Colonic mucosa (tissue), 4 donors: Measurements from ENCODE around the gene PDE6A. TPM values are rescaled to one million over a fixed set of nuclear protein-coding genes. Genes with fewer than 3 reads are reported as not detected.

Experiments used
- DNase-seq: peaks from one replicate; pipeline ENCODE4 v3.0.0-alpha.2; 2020
- H3K27ac ChIP-seq: fragments of 200-600 bp; one replicate; pipeline ENCODE4 v1.8.0; 2021
- H3K27me3 ChIP-seq: fragments of 200-600 bp; one replicate; pipeline ENCODE4 v1.8.0; 2021
- H3K36me3 ChIP-seq: fragments of 200-600 bp; one replicate; pipeline ENCODE4 v1.8.0; 2021
- H3K4me1 ChIP-seq: fragments of 200-600 bp; one replicate; pipeline ENCODE4 v1.8.0; 2021; ENCODE audit warnings: mild to moderate bottlenecking
- H3K4me3 ChIP-seq: fragments of 200-600 bp; one replicate; pipeline ENCODE4 v1.8.0; 2021
- H3K9ac ChIP-seq, 2 donors: one replicate each; pipeline ENCODE4 v1.7.0; 2013; ENCODE audit warnings: control low read depth in 2 of 2, low read depth in 2 of 2, low read length in 2 of 2
- H3K9me3 ChIP-seq: fragments of 200-600 bp; one replicate; pipeline ENCODE4 v1.8.0; 2021
- intact Hi-C: fragments of 100-400 bp; cut with DNase I; formaldehyde crosslinking; loops from one replicate; pipeline ENCODE4 v1.14.1; 2022
- total RNA-seq, 2 donors: library from RNA; stranded (reverse); fragmentation: NEBNext Ultra II Directional in 1 of 2; extraction: Animal tissue kit (Norgen Biotek cat#: 25700) in 1 of 2; gene quantifications; one replicate each; pipeline ENCODE4 v1.2.1, GENCODE V29; 2021
- TF ChIP-seq, protein P1 (sequence below): fragments of 200-600 bp; IDR thresholded peaks from one replicate; pipeline ENCODE4 v1.8.0; 2022; ENCODE audit warnings: antibody characterized with exemption, mild to moderate bottlenecking
- donor health status: healthy.
- donor health status: DM: no; HTN: no; CAD: no.
- donor health status: DM: no; HTN: no; CAD: no.

PDE6A gene
- total RNA-seq, 2 donors from 2014 or later: 1.5 to 2.7 TPM

- Histone ChIP-seq H3K4me1 (no peaks in the 10 kb centered on the region), H3K27ac (no peak overlapping the region), H3K27me3 (no peaks in the 10 kb centered on the region), H3K9me3 (no peaks in the 10 kb centered on the region), H3K4me3 (no peak overlapping the region), H3K36me3 (no peaks in the 10 kb centered on the region), H3K9ac (no peak overlapping the region)
- DNase-seq: no peak
- TF ChIP-seq, protein P1, sequence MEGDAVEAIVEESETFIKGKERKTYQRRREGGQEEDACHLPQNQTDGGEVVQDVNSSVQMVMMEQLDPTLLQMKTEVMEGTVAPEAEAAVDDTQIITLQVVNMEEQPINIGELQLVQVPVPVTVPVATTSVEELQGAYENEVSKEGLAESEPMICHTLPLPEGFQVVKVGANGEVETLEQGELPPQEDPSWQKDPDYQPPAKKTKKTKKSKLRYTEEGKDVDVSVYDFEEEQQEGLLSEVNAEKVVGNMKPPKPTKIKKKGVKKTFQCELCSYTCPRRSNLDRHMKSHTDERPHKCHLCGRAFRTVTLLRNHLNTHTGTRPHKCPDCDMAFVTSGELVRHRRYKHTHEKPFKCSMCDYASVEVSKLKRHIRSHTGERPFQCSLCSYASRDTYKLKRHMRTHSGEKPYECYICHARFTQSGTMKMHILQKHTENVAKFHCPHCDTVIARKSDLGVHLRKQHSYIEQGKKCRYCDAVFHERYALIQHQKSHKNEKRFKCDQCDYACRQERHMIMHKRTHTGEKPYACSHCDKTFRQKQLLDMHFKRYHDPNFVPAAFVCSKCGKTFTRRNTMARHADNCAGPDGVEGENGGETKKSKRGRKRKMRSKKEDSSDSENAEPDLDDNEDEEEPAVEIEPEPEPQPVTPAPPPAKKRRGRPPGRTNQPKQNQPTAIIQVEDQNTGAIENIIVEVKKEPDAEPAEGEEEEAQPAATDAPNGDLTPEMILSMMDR: no peak
- intact Hi-C loops: no loop called here
Observed at GRCh38 chr5:149810856-149811255, 133.7 kb downstream of the PDE6A start.

GRCh38 chr5:149809931-149810691, 134.5 kb downstream of the PDE6A start:
- Histone ChIP-seq H3K9ac (no peak overlapping the region), H3K27me3 (no peaks in the 10 kb centered on the region), H3K4me3 (no peak overlapping the region), H3K9me3 (no peaks in the 10 kb centered on the region), H3K36me3 (no peaks in the 10 kb centered on the region), H3K27ac (no peak overlapping the region), H3K4me1 (no peaks in the 10 kb centered on the region)
- TF ChIP-seq, protein P1: no peak
- intact Hi-C loops: no loop called here
- DNase-seq: no peak

GRCh38 chr5:149808264-149808982, 136.2 kb downstream of the PDE6A start:
- Histone ChIP-seq H3K36me3 (no peaks in the 10 kb centered on the region), H3K4me1 (no peaks in the 10 kb centered on the region), H3K4me3 (no peak overlapping the region), H3K27me3 (no peaks in the 10 kb centered on the region), H3K9ac (no peak overlapping the region), H3K27ac (no peak overlapping the region), H3K9me3 (no peaks in the 10 kb centered on the region)
- no peak for DNase-seq
- TF ChIP-seq, protein P1: no peak
- intact Hi-C loops: no loop called here

Other genes starting within 250 kb of the PDE6A start
- gene PPARGC1B, start 214.5 kb downstream of the PDE6A start, total RNA-seq: 10 to 100 TPM; 13.9 to 41.8 TPM
- 100 to 1,000 TPM; 339 to 770 TPM for gene SLC26A2, start 16.0 kb upstream of the PDE6A start, total RNA-seq
- 1 to 10 TPM; 3.9 to 4.6 TPM for gene TIGD6, start 55.9 kb upstream of the PDE6A start, total RNA-seq
- 10 to 100 TPM; 21.8 to 40.2 TPM for gene HMGXB3, start 55.9 kb upstream of the PDE6A start, total RNA-seq
- gene CSF1R, start 141.8 kb upstream of the PDE6A start, total RNA-seq: 10 to 100 TPM in 1 of 2 donors, 1 to 10 TPM in 1; 7.2 to 26.1 TPM
- 10 to 100 TPM in 1 of 2 donors, 1 to 10 TPM in 1; 8.6 to 18.1 TPM for gene PDGFRB, start 211.1 kb upstream of the PDE6A start, total RNA-seq
- gene CDX1, start 222.0 kb upstream of the PDE6A start, total RNA-seq: 100 to 1,000 TPM; 299 to 498 TPM
- 10 to 100 TPM in 1 of 2 donors, 1 to 10 TPM in 1; 5.0 to 24.9 TPM for gene SLC6A7, start 245.3 kb upstream of the PDE6A start, total RNA-seq